ENCODE data around the gene MAP3K7CL. TPM values are rescaled to one million over a fixed set of nuclear protein-coding genes. Genes with fewer than 3 reads are reported as not detected.

Gene MAP3K7CL
- total RNA-seq: 6.6 and 7.6 TPM in 2 replicates

GRCh38 chr21:29130270-29130969, at the start of gene MAP3K7CL:
Gene MAP3K7CL, plus strand, starts transcription at chr21:29130644. Its CDS starts 2,701 bp downstream, at chr21:29133345.
- no peak for DNase-seq (ENCODE audit: low read depth, low spot score)

GRCh38 chr21:29082046-29082815, 48.2 kb upstream of the MAP3K7CL start:
- no peak for DNase-seq (ENCODE audit: low read depth, low spot score)

GRCh38 chr21:29083306-29083705, 47.1 kb upstream of the MAP3K7CL start:
- DNase-seq (ENCODE audit: low read depth, low spot score): no peak

GRCh38 chr21:29084372-29084771, 46.1 kb upstream of the MAP3K7CL start:
- no peak for DNase-seq (ENCODE audit: low read depth, low spot score)

GRCh38 chr21:29085106-29085752, 45.2 kb upstream of the MAP3K7CL start:
- DNase-seq (ENCODE audit: low read depth, low spot score): no peak

GRCh38 chr21:29091033-29091432, 39.4 kb upstream of the MAP3K7CL start:
- no peak for DNase-seq (ENCODE audit: low read depth, low spot score)

GRCh38 chr21:29092102-29092959, 38.1 kb upstream of the MAP3K7CL start:
- DNase-seq (ENCODE audit: low read depth, low spot score): no peak

- no peak for DNase-seq (ENCODE audit: low read depth, low spot score)
Measured at GRCh38 chr21:29096218-29097015, 34.0 kb upstream of the MAP3K7CL start.

- DNase-seq (ENCODE audit: low read depth, low spot score): no peak
Measured at GRCh38 chr21:29098156-29098555, 32.3 kb upstream of the MAP3K7CL start.

GRCh38 chr21:29102791-29103257, 27.6 kb upstream of the MAP3K7CL start:
- DNase-seq (ENCODE audit: low read depth, low spot score): no peak

GRCh38 chr21:29104239-29104708, 26.2 kb upstream of the MAP3K7CL start:
- DNase-seq (ENCODE audit: low read depth, low spot score): no peak

GRCh38 chr21:29105218-29105617, 25.2 kb upstream of the MAP3K7CL start:
- DNase-seq (ENCODE audit: low read depth, low spot score): no peak

GRCh38 chr21:29114765-29115500, 15.5 kb upstream of the MAP3K7CL start:
- no peak for DNase-seq (ENCODE audit: low read depth, low spot score)

- no peak for DNase-seq (ENCODE audit: low read depth, low spot score)
Measured at GRCh38 chr21:29115899-29116298, 14.5 kb upstream of the MAP3K7CL start.

GRCh38 chr21:29117372-29117955, 13.0 kb upstream of the MAP3K7CL start:
- DNase-seq (ENCODE audit: low read depth, low spot score): no peak

GRCh38 chr21:29121759-29122158, 8.7 kb upstream of the MAP3K7CL start:
- no peak for DNase-seq (ENCODE audit: low read depth, low spot score)

- DNase-seq (ENCODE audit: low read depth, low spot score): no peak
Measured at GRCh38 chr21:29124645-29125044, 5.8 kb upstream of the MAP3K7CL start.

GRCh38 chr21:29125191-29125590, 5.3 kb upstream of the MAP3K7CL start:
- DNase-seq (ENCODE audit: low read depth, low spot score): no peak

- DNase-seq (ENCODE audit: low read depth, low spot score): no peak
Measured at GRCh38 chr21:29125979-29126378, 4.5 kb upstream of the MAP3K7CL start.
